Hepatocyte (in vitro differentiated cells): ENCODE measurements around the gene NUFIP1. TPM values are rescaled to one million over a fixed set of nuclear protein-coding genes. Genes with fewer than 3 reads are reported as not detected.

ENCODE experiments used
- DNase-seq: peaks from one replicate; pipeline ENCODE4 v3.0.0-alpha.2; 2016; ENCODE audit warnings: low spot score
- H2AFZ ChIP-seq: fragments of 200-600 bp; sonication (generic); 2 replicates; pipeline ENCODE4 v1.6.0; 2016; ENCODE audit warnings: antibody characterized with exemption, mild to moderate bottlenecking
- H3K27ac ChIP-seq: fragments of 200-600 bp; sonication (generic); 2 replicates; pipeline ENCODE4 v1.5.1; 2016; ENCODE audit warnings: mild to moderate bottlenecking
- H3K27me3 ChIP-seq: fragments of 200-600 bp; sonication (generic); 2 replicates; pipeline ENCODE4 v1.6.1; 2016
- H3K36me3 ChIP-seq: fragments of 200-600 bp; sonication (generic); replicated peaks from 2 replicates; pipeline ENCODE4 v1.5.1; 2016; ENCODE audit warnings: low read depth; ENCODE audit not compliant: insufficient read depth
- H3K4me1 ChIP-seq: fragments of 200-600 bp; sonication (generic); 2 replicates; pipeline ENCODE4 v1.5.1; 2016; ENCODE audit warnings: mild to moderate bottlenecking, moderate library complexity; ENCODE audit not compliant: insufficient read depth
- H3K4me2 ChIP-seq: fragments of 200-600 bp; sonication (generic); 2 replicates; pipeline ENCODE4 v1.6.0; 2016
- H3K4me3 ChIP-seq: fragments of 200-600 bp; sonication (generic); 2 replicates; pipeline ENCODE4 v1.5.1; 2016; ENCODE audit warnings: mild to moderate bottlenecking
- H3K79me2 ChIP-seq: fragments of 200-600 bp; sonication (generic); 2 replicates; pipeline ENCODE4 v1.6.0; 2017; ENCODE audit warnings: mild to moderate bottlenecking
- H3K9me2 ChIP-seq: fragments of 200-600 bp; sonication (generic); replicated peaks from 2 replicates; pipeline ENCODE4 v1.6.0; 2017; ENCODE audit warnings: mild to moderate bottlenecking; ENCODE audit not compliant: insufficient read depth
- H3K9me3 ChIP-seq: fragments of 200-600 bp; sonication (generic); 2 replicates; pipeline ENCODE4 v1.5.1; 2016; ENCODE audit warnings: low read depth, mild to moderate bottlenecking
- H4K20me1 ChIP-seq: fragments of 200-600 bp; sonication (generic); 2 replicates; pipeline ENCODE4 v1.6.0; 2016; ENCODE audit warnings: mild to moderate bottlenecking; ENCODE audit not compliant: insufficient read depth, poor library complexity, severe bottlenecking
- EZH2 ChIP-seq: fragments of 200-600 bp; sonication (generic); IDR thresholded peaks from 2 replicates; pipeline ENCODE4 v1.6.1; 2016; ENCODE audit warnings: antibody characterized with exemption, mild to moderate bottlenecking, borderline replicate concordance
- EZH2phosphoT487 ChIP-seq: fragments of 200-600 bp; sonication (generic); IDR thresholded peaks from one replicate; pipeline ENCODE4 v1.6.1; 2018; ENCODE audit warnings: antibody characterized with exemption, mild to moderate bottlenecking, low read depth, moderate library complexity; ENCODE audit not compliant: unreplicated experiment, severe bottlenecking
- WGBS: methylation state at CpG from one replicate; pipeline ENCODE4 v1.1.6; 2016; ENCODE audit warnings: low lambda C conversion rate; ENCODE audit errors: missing lambda C conversion rate; 5-methylcytosine and 5-hydroxymethylcytosine counted together
- polyA plus RNA-seq: library from polyadenylated mRNA; unstranded; fragments of >200 nt; fragmentation: Nextera tagmentation; extraction: Ambion mirVana; gene quantifications from 2 replicates; pipeline ENCODE4 v1.2.1, GENCODE V29; 2016
- total RNA-seq: library from RNA; depleted of rRNA; stranded (reverse); fragments of >200 nt; gene quantifications from 2 replicates; pipeline ENCODE4 v1.2.3, GENCODE V29; 2014
- TF ChIP-seq, protein P1 (sequence below): fragments of 200-600 bp; sonication (generic); IDR thresholded peaks from 2 replicates; pipeline ENCODE4 v1.5.1; 2016; ENCODE audit warnings: antibody characterized with exemption, mild to moderate bottlenecking; ENCODE audit not compliant: poor library complexity

NUFIP1 gene
- total and polyA plus RNA-seq, 2 experiments from 2014 or later, result 3.3 to 6.2 TPM

DNA sequence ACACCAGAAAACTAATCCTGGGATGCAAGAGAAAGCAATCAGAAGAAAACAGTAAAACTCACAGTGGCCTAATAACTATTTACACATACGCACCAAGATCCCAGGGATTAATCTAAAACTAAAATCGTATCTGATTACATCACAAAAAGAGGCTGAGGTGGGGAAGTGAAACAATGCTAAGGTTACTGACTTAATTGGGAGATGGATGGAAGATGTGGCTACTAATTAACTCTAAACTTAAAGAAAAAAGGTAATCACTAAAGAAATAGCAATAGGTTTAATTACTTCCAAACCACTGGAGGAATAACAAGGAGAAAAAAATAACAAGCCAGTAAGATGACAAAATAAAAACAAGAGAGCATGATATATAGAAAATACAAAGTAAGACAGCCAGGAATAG lies 50.4 kb downstream of the NUFIP1 start:
- no peak overlapping the region for H3K27ac ChIP-seq
- WGBS, result 82% methylated on average over 2 of the region's 2 CpGs

DNA sequence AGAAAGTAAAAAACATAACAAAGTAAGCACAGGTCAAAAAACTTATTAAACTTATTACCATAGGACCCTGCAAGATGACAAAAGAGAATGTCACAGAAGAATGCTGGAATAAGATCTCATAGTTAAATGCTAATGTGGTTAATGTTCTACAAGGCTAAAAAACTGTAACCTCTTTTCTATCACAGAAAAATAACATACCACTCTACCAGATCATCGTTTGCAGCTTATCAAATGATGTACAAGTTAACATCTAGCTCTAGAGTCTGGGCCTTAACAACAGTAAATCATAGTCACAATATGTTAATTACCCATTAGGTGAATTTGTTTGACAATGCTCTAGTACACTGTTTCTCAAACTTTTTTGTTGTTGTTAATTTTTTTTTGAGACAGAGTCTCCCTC lies 53.0 kb downstream of the NUFIP1 start:
- no peak for TF ChIP-seq EZH2phosphoT487
- TF ChIP-seq EZH2, result no peak
- TF ChIP-seq, protein P1, sequence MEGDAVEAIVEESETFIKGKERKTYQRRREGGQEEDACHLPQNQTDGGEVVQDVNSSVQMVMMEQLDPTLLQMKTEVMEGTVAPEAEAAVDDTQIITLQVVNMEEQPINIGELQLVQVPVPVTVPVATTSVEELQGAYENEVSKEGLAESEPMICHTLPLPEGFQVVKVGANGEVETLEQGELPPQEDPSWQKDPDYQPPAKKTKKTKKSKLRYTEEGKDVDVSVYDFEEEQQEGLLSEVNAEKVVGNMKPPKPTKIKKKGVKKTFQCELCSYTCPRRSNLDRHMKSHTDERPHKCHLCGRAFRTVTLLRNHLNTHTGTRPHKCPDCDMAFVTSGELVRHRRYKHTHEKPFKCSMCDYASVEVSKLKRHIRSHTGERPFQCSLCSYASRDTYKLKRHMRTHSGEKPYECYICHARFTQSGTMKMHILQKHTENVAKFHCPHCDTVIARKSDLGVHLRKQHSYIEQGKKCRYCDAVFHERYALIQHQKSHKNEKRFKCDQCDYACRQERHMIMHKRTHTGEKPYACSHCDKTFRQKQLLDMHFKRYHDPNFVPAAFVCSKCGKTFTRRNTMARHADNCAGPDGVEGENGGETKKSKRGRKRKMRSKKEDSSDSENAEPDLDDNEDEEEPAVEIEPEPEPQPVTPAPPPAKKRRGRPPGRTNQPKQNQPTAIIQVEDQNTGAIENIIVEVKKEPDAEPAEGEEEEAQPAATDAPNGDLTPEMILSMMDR, result no peak
- 81% methylated on average over 1 of the region's 1 CpG for WGBS
- no peaks in the 10 kb centered on the region for H3K79me2 ChIP-seq

More for the DNA sequence above, 50.4 kb downstream of the NUFIP1 start:
- Histone ChIP-seq H3K4me2 (no peak overlapping the region), H3K79me2 (no peaks in the 10 kb centered on the region), H3K9me2 (no peaks in the 10 kb centered on the region), H3K36me3 (no peaks in the 10 kb centered on the region), H3K27me3 (no peaks in the 10 kb centered on the region), H3K4me3 (no peak overlapping the region), H3K9me3 (no peaks in the 10 kb centered on the region), H3K4me1 (no peaks in the 10 kb centered on the region), H4K20me1 (no peaks in the 10 kb centered on the region), H2AFZ (no peak overlapping the region)
- TF ChIP-seq, protein P1, result no peak
- no peak for TF ChIP-seq EZH2phosphoT487
- TF ChIP-seq EZH2, result no peak
- no peak for DNase-seq

DNA sequence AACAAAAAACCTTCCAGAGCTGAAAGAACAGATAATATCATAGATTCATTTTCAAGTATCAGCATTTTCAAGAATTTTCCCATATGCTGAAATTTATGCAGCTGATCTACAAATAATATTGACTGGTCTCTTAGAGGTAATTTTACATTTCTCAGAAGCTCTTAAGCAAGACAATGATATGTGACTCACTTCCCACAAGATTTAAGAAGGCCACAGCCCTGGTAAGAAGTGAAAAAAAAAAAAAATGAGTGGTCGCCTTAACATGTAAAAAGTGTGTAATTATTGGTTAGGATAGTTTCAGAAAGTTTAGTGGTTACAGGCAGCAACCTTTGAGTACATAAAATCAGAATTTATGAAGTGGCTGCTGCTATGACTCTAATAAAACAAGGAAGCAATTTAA lies 54.5 kb downstream of the NUFIP1 start:
- no peaks in the 10 kb centered on the region for H4K20me1 ChIP-seq
- WGBS, result 0% methylated on average over 1 of the region's 1 CpG
- DNase-seq, result no peak
- H3K27me3 ChIP-seq, result no peaks in the 10 kb centered on the region
- H3K79me2 ChIP-seq, result no peaks in the 10 kb centered on the region
- H2AFZ ChIP-seq, result no peak overlapping the region
- no peak overlapping the region for H3K4me3 ChIP-seq
- peaks cover 4% of the 10 kb centered on the region for H3K4me1 ChIP-seq
- no peak overlapping the region for H3K4me2 ChIP-seq
- no peaks in the 10 kb centered on the region for H3K9me3 ChIP-seq
- TF ChIP-seq EZH2phosphoT487 (no peak), EZH2 (no peak)
- TF ChIP-seq, protein P1, result no peak
- no peaks in the 10 kb centered on the region for H3K9me2 ChIP-seq
- H3K27ac ChIP-seq, result no peak overlapping the region
- no peaks in the 10 kb centered on the region for H3K36me3 ChIP-seq

More for the DNA sequence above, 53.0 kb downstream of the NUFIP1 start:
- H3K4me1 ChIP-seq, result no peaks in the 10 kb centered on the region
- no peaks in the 10 kb centered on the region for H3K9me3 ChIP-seq
- H3K9me2 ChIP-seq, result no peaks in the 10 kb centered on the region
- H3K36me3 ChIP-seq, result no peaks in the 10 kb centered on the region
- no peak overlapping the region for H3K27ac ChIP-seq
- no peak overlapping the region for H3K4me3 ChIP-seq
- H3K27me3 ChIP-seq, result no peaks in the 10 kb centered on the region
- no peak overlapping the region for H3K4me2 ChIP-seq
- no peak for DNase-seq
- no peaks in the 10 kb centered on the region for H4K20me1 ChIP-seq
- no peak overlapping the region for H2AFZ ChIP-seq

DNA sequence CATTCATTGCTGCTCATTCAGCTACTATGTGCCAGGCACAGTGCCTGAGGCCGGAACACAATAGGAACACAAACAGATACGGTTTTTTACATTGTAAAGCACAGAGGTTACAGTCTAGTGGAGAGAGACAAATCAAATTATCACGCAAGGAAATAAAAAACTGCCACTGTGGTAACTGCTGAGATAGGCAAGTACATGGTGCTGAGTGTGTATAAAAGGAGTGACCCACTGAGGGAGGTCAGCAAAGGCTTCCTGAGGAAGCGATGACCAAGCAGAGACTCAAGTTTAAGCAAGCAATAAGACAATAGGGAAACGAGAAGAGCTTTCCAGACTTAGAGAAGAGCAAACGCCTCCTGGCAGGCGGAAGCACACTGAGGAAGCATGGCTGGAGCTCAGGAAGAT lies 56.4 kb downstream of the NUFIP1 start:
- H3K27me3 ChIP-seq, result no peaks in the 10 kb centered on the region
- H3K9me2 ChIP-seq, result no peaks in the 10 kb centered on the region
- H3K4me2 ChIP-seq, result no peak overlapping the region
- no peak overlapping the region for H3K4me3 ChIP-seq
- H3K4me1 ChIP-seq, result peaks cover 10% of the 10 kb centered on the region
- H3K27ac ChIP-seq, result no peak overlapping the region
- H3K9me3 ChIP-seq, result no peaks in the 10 kb centered on the region
- no peaks in the 10 kb centered on the region for H3K36me3 ChIP-seq
- H3K79me2 ChIP-seq, result no peaks in the 10 kb centered on the region
- DNase-seq, result no peak
- 77% methylated on average over 7 of the region's 7 CpGs for WGBS
- H2AFZ ChIP-seq, result no peak overlapping the region
- TF ChIP-seq, protein P1, result no peak
- TF ChIP-seq EZH2phosphoT487, result no peak
- no peak for TF ChIP-seq EZH2
- no peaks in the 10 kb centered on the region for H4K20me1 ChIP-seq
